ENCODE data around the gene TRPM3. TPM values are rescaled to one million over a fixed set of nuclear protein-coding genes. Genes with fewer than 3 reads are reported as not detected.

Gene TRPM3
- total RNA-seq, 1 donor from 2014 or later: not detected

DNA sequence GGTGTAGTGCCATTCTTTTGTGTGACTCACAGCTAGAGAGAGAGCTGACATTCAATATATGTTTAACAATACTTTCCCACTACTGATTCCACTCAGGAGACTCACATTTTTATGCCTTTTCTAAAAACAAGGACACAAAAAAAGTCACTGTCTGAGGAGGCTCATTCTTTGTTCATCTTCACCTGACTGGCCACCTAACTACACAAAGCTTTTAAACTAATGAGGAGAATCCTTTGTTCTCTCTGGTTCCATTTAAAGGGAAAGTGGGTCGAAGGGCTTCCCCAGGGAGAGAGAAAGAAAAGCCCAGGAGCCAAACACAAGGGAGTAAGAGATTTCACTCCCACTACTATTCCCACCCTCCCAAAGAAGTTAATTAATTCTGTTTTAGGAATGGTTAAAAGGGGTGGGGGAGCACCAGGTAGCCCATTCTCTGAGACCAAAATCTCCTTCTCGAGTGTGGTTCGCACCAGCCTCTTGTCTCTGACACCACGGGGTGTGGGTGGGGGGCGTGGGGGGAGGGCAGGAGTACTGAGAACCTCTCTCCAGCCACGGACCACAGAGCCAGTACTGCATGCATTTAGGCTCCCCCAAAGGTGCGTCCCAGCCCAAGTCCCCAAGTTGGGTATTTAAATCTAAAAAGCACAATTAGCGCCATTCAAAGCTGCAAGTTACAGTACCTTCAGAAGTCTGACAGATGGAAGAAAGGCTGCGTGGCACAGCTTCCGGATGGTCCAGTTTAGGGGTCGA is 747 bp downstream of the TRPM3 start:
- Mint-ChIP-seq H3K9me3 (no peaks in the 10 kb centered on the region), H3K27me3 (peaks cover 13% of the 10 kb centered on the region), H3K4me3 (no peak overlapping the region), H3K27ac (no peak overlapping the region), H3K4me1 (no peaks in the 10 kb centered on the region), H3K36me3 (ENCODE audit: low read depth) (no peaks in the 10 kb centered on the region)
- CTCF ChIA-PET: no interaction called here
- TF ChIP-seq, protein P1, sequence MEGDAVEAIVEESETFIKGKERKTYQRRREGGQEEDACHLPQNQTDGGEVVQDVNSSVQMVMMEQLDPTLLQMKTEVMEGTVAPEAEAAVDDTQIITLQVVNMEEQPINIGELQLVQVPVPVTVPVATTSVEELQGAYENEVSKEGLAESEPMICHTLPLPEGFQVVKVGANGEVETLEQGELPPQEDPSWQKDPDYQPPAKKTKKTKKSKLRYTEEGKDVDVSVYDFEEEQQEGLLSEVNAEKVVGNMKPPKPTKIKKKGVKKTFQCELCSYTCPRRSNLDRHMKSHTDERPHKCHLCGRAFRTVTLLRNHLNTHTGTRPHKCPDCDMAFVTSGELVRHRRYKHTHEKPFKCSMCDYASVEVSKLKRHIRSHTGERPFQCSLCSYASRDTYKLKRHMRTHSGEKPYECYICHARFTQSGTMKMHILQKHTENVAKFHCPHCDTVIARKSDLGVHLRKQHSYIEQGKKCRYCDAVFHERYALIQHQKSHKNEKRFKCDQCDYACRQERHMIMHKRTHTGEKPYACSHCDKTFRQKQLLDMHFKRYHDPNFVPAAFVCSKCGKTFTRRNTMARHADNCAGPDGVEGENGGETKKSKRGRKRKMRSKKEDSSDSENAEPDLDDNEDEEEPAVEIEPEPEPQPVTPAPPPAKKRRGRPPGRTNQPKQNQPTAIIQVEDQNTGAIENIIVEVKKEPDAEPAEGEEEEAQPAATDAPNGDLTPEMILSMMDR (IDR thresholded peaks at IDR 0.05): no peak
- intact Hi-C loops (cut with micrococcal nuclease): no loop called here
- ATAC-seq (ENCODE audit: low read depth): no peak
- POLR2A ChIA-PET: no interaction called here
- DNase-seq: no peak

DNA sequence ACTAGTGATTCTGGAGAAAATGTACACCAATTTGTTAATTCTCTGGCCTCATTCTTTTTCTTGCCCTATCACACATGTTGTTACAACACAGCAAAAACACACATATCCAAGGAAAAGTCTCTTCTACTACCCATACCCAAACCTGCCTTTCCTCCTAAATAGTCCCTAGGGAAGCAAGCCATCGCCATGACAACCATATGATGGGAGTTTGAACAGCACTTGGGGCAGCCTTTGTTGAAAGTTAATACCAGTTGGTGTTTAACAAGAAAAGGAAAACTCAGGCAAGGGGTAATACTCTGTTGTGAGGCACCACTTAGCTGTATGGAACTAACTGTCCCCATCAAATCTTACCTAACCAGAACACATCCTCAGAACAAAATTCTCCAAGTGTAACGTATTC is 1.7 kb downstream of the TRPM3 start:
- ATAC-seq (ENCODE audit: low read depth) (no peak), DNase-seq (no peak)
- H3K4me1 Mint-ChIP-seq: no peaks in the 10 kb centered on the region
- TF ChIP-seq, protein P1 (IDR thresholded peaks at IDR 0.05): no peak
- no peak overlapping the region for H3K4me3 Mint-ChIP-seq
- peaks cover 13% of the 10 kb centered on the region for H3K27me3 Mint-ChIP-seq
- POLR2A ChIA-PET: no interaction called here
- H3K9me3 Mint-ChIP-seq: no peaks in the 10 kb centered on the region
- intact Hi-C loops (cut with micrococcal nuclease): no loop called here
- H3K27ac Mint-ChIP-seq: no peak overlapping the region
- H3K36me3 Mint-ChIP-seq (ENCODE audit: low read depth): no peaks in the 10 kb centered on the region
- CTCF ChIA-PET: no interaction called here

DNA sequence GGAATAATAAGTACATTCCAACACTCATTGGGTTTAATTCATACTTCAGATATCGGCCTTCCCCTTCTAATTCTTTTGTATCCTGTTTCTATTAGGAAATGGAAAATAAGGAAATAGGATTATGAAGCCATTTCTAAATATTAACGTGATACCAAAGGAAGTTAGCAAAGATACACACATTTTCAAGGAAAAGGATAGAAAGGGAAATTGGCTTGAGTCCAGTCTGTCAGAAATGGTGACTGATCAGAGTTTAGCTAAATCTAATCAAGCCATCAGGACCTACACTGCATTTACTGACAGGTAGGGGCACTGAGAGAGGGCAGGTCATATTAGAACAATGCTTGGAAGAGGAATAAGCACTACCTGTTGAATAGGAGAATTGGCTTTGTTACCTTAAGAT is 3.1 kb downstream of the TRPM3 start:
- DNase-seq: no peak
- intact Hi-C loops (cut with micrococcal nuclease): no loop called here

DNA sequence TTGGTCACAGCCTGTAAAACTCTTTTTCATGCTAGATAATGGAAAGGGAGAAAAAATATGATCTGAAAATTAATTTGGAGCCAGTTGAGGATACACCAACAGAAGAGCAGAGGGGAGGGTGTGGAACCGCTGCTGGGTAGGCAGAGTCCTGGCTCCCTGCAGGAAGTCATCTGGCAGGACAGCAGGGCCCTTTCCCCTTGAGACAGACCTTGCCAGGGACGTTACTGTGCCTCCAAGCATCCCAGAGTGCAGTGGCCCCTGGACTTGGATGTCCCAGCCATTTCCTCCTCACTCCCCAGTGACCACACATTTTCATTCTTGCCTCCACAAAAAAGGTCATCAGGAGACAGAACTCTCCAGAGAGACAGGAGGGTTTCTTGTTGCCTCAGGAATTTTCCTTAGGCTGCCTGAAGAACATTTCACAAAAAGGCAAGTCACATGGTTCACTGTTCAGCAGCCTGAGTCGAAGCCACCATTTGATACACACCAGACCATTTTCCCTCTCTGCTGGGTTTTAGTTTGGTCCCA is 5.9 kb downstream of the TRPM3 start:
- H3K27ac Mint-ChIP-seq: no peak overlapping the region
- POLR2A ChIA-PET: no interaction called here
- intact Hi-C loops (cut with micrococcal nuclease): no loop called here

More for the DNA sequence above, 3.1 kb downstream of the TRPM3 start:
- H3K4me3 Mint-ChIP-seq: no peak overlapping the region
- no peaks in the 10 kb centered on the region for H3K36me3 Mint-ChIP-seq (ENCODE audit: low read depth)
- ATAC-seq (ENCODE audit: low read depth): no peak
- ChIA-PET POLR2A (no interaction called here), CTCF (no interaction called here)
- H3K27ac Mint-ChIP-seq: no peak overlapping the region
- TF ChIP-seq, protein P1 (IDR thresholded peaks at IDR 0.05): no peak
- peaks cover 13% of the 10 kb centered on the region for H3K27me3 Mint-ChIP-seq
- no peaks in the 10 kb centered on the region for H3K4me1 Mint-ChIP-seq
- no peaks in the 10 kb centered on the region for H3K9me3 Mint-ChIP-seq

DNA sequence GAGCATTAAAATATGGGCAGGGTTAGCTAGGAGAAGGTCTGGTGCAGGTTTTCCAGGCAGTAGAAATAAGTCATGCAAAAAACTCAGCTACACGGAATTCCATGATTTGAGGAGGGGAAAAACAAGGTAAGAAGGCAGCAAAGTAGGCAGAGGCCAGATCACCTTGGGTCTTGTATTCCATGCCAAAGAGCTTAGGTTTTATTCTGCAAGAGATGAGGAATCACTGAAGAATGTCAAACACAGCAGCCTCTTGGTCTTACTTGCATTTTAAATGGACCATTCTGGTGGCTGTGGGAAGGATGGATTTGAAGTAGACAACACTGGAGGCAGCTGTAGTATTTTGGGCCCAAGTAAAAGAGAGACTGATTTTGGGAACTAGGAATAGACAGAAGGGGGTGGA is 8.6 kb downstream of the TRPM3 start:
- Mint-ChIP-seq H3K4me1 (no peaks in the 10 kb centered on the region), H3K9me3 (no peaks in the 10 kb centered on the region), H3K36me3 (ENCODE audit: low read depth) (no peaks in the 10 kb centered on the region), H3K27ac (no peak overlapping the region), H3K4me3 (no peak overlapping the region), H3K27me3 (no peaks in the 10 kb centered on the region)
- intact Hi-C loops (cut with micrococcal nuclease): no loop called here
- ChIA-PET POLR2A (no interaction called here), CTCF (no interaction called here)
- DNase-seq (no peak), ATAC-seq (ENCODE audit: low read depth) (no peak)
- TF ChIP-seq, protein P1 (IDR thresholded peaks at IDR 0.05): no peak

More for the DNA sequence above, 5.9 kb downstream of the TRPM3 start:
- Mint-ChIP-seq H3K27me3 (peaks cover 3% of the 10 kb centered on the region), H3K36me3 (ENCODE audit: low read depth) (no peaks in the 10 kb centered on the region), H3K9me3 (no peaks in the 10 kb centered on the region), H3K4me3 (no peak overlapping the region), H3K4me1 (no peaks in the 10 kb centered on the region)
- CTCF ChIA-PET: no interaction called here
- no peak for ATAC-seq (ENCODE audit: low read depth)
- TF ChIP-seq, protein P1 (IDR thresholded peaks at IDR 0.05): no peak
- no peak for DNase-seq

All from activated B cell treated with CpG ODN at 0.5 μM for 24 hours (primary cell).